Stomach smooth muscle (tissue), 2 donors: Measurements from ENCODE around the gene PPP1R26.

ENCODE experiments used
- H3K27ac ChIP-seq: one replicate; pipeline ENCODE4 v1.7.0; 2013; ENCODE audit warnings: mild to moderate bottlenecking, low read length, inconsistent platforms
- H3K27me3 ChIP-seq, 2 donors: one replicate each; pipeline ENCODE4 v1.7.0; 2013; ENCODE audit warnings: low read length in 2 of 2; ENCODE audit not compliant: insufficient read depth in 2 of 2, control insufficient read depth in 1 of 2
- H3K36me3 ChIP-seq, 2 donors: one replicate each; pipeline ENCODE4 v1.7.0; 2013; ENCODE audit warnings: low read length in 2 of 2; ENCODE audit not compliant: control insufficient read depth in 2 of 2, insufficient read depth in 2 of 2
- H3K4me1 ChIP-seq: one replicate; pipeline ENCODE4 v1.7.0; 2013; ENCODE audit warnings: low read length; ENCODE audit not compliant: control insufficient read depth, insufficient read depth
- H3K4me3 ChIP-seq, 2 donors: one replicate each; pipeline ENCODE4 v1.7.0; 2013; ENCODE audit warnings: low read length in 2 of 2
- H3K9ac ChIP-seq, 2 donors: one replicate each; pipeline ENCODE4 v1.7.0; 2013; ENCODE audit warnings: low read length in 2 of 2, mild to moderate bottlenecking in 1 of 2
- H3K9me3 ChIP-seq, 2 donors: one replicate each; pipeline ENCODE4 v1.7.0; 2013; ENCODE audit warnings: low read length in 2 of 2; ENCODE audit not compliant: control insufficient read depth in 2 of 2
- donor health status: healthy.
- donor health status: Pancreatic carcinoma.

The PPP1R26 gene

DNA sequence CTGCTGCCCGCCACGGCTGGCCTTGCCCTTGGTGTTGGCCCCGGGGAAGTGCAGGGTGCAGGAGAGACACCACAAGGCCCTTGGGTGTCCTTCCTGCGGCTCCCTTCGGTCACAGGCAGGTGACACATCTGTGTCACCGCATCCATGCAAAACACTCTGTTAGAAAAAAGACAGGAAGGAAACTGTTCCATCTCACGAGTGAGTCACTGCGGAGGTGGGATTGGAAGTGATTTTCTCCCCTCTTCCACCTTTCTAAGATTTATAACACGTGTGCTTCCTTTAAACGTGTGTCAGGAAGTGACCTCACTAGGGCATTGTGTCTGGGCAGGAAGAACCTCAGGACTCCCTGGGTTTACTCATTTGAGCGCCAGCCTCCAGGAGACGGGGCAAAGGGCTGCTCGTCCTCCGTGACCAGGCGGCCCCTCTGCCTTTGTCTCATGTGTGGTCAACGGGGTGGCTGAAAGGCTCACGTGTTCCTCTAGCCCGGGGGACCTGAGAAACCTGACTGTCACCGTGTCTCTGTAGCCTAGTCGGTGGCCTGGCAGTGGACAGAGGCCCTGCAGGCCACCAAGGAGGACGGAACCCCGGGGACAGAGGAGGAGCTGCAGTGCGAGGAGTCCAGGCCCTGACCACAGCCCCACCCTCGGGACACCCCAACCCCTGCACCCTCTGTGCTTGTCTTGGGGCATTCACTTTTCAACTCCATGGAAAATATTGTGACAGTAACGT is 36.7 kb downstream of the PPP1R26 start:
- H3K9me3 ChIP-seq = no peaks in the 10 kb centered on the region
- H3K4me3 ChIP-seq = no peak overlapping the region
- H3K36me3 ChIP-seq = no peaks in the 10 kb centered on the region
- H3K9ac ChIP-seq = no peak overlapping the region
- H3K4me1 ChIP-seq = no peaks in the 10 kb centered on the region
- peaks cover 0 to 5% of the 10 kb centered on the region in 2 donors for H3K27me3 ChIP-seq
- H3K27ac ChIP-seq = no peak overlapping the region

DNA sequence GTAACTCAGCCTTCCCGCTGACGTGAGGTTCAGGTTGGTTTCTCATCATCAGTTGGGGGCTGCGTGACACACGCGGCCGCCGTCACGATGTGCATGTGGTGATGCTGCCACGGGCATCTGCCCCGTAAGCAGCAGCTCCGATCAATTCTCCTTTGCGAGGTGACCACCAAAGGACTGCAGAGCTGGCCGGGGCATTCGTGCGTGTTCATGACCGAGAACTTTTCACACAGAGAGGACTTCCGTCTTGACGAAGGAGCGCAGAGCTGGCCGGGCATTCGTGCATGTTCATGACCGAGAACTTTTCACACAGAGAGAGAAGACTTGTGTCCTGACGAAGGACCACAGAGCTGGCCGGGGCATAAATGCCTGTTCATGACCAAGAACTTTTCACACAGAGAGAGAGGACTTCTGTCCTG is 37.8 kb downstream of the PPP1R26 start:
- H3K27me3 ChIP-seq = peaks cover 0 to 7% of the 10 kb centered on the region in 2 donors
- no peaks in the 10 kb centered on the region for H3K36me3 ChIP-seq
- H3K4me3 ChIP-seq = no peak overlapping the region
- no peaks in the 10 kb centered on the region for H3K9me3 ChIP-seq
- H3K4me1 ChIP-seq = no peaks in the 10 kb centered on the region
- no peak overlapping the region for H3K9ac ChIP-seq
- H3K27ac ChIP-seq = no peak overlapping the region

DNA sequence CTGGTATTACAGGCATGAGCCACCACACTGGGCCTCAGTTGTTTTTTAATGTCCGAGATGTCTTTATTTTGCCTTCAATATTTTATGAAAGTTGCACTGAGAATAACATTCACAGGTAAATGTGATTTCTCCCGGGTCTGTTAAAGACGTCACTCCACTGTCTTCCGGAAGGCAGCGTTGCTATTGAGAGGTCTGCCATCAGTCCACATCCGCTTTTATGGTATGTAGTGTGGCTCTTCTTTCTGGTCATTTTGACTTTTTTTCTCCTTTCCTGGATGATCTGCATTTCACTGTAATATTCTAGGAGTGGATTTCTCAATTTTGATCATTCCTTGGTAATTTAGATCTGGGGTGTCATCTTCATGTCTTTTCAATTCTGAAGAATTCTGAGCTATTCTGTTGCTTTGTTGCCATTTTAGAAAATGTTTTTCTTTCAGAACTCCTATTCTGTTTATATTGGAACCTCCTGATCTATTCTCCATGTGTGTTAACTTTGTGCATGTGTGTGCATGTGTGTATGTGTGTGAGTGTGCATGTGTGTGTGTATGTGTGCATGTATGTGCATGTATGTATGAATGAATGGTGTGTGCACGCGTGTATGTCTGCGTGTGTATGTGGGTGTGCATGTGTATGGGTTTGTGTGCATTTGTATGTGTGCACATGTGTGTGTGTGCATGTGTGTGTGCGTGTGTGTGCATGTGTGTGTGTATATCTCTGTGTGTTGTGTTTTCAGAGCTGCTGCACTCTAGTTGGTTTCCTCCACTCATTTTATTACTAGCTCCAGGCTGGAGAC is 39.8 kb downstream of the PPP1R26 start:
- peaks cover 0 to 7% of the 10 kb centered on the region in 2 donors for H3K27me3 ChIP-seq

DNA sequence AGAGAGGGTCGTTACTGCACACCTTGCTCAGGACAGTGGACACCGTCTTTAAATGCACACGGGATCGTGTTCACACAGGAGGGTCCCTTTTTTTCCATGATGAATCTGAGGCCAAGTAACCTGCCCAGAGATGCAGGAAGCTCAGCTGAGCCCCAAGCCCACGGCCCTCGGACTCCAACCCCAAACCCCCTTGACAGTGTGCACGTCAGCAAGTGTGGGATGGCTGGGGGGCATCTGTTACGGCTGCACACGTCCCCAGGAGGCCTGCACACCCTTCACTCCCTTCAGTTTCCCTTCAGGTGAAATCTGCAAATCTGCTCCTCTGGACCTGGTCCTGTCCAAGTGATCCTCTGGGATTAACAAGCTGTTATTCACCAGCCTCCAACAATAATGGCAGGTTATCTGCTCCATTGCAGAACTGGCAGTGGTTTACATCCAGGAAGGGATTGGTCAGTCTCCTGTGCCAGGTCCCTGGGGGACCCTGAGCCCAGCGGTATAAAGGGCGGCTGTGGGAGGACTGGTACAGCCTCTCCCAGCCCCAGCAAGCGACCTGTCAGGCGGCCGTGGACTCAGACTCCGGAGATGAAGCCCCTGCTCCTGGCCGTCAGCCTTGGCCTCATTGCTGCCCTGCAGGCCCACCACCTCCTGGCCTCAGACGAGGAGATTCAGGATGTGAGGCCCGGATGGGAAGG is 41.5 kb downstream of the PPP1R26 start, which contains the start of gene LCN1:
Gene LCN1 (plus strand): TSS at position 525 of the 692 bp plus-strand sequence. CDS start 58 bp downstream, at position 583.
- Histone ChIP-seq H3K27me3 (peaks cover 0 to 7% of the 10 kb centered on the region in 2 donors), H3K4me1 (no peaks in the 10 kb centered on the region), H3K36me3 (no peaks in the 10 kb centered on the region), H3K4me3 (no peak within 1 kb of the TSS), H3K9ac (no peak within 1 kb of the TSS), H3K9me3 (no peaks in the 10 kb centered on the region), H3K27ac (no peak within 1 kb of the TSS)

More for the DNA sequence above, 39.8 kb downstream of the PPP1R26 start:
- Histone ChIP-seq H3K4me3 (no peak overlapping the region), H3K4me1 (no peaks in the 10 kb centered on the region), H3K36me3 (no peaks in the 10 kb centered on the region), H3K9ac (no peak overlapping the region), H3K9me3 (no peaks in the 10 kb centered on the region), H3K27ac (no peak overlapping the region)

DNA sequence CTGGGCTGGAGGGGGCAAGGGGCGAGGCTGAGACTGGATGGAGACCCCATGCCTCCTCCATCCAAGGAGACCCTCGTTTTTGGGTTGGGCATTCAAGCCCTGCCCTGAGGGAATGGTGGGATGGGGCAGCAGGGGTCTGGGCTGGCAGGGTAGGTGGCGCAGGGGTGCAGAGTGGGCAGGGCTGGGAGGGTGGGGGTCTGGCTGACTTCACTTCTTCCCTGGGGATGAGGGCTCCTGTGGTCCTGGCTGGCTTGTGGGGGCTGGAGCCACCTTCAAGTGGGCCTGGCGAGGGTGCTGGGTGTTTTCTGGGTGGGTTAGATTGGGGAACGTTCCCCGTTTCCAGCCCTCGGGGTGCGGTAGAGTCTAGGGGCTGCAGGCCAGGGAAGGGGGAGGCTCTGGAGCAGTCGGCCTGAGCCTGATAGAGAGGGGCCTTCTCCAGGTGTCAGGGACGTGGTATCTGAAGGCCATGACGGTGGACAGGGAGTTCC is 42.1 kb downstream of the PPP1R26 start:
- peaks cover 0 to 7% of the 10 kb centered on the region in 2 donors for H3K27me3 ChIP-seq
- H3K36me3 ChIP-seq = no peaks in the 10 kb centered on the region
- no peaks in the 10 kb centered on the region for H3K4me1 ChIP-seq
- no peak overlapping the region for H3K27ac ChIP-seq
- no peak overlapping the region for H3K4me3 ChIP-seq
- H3K9me3 ChIP-seq = no peaks in the 10 kb centered on the region
- H3K9ac ChIP-seq = no peak overlapping the region

DNA sequence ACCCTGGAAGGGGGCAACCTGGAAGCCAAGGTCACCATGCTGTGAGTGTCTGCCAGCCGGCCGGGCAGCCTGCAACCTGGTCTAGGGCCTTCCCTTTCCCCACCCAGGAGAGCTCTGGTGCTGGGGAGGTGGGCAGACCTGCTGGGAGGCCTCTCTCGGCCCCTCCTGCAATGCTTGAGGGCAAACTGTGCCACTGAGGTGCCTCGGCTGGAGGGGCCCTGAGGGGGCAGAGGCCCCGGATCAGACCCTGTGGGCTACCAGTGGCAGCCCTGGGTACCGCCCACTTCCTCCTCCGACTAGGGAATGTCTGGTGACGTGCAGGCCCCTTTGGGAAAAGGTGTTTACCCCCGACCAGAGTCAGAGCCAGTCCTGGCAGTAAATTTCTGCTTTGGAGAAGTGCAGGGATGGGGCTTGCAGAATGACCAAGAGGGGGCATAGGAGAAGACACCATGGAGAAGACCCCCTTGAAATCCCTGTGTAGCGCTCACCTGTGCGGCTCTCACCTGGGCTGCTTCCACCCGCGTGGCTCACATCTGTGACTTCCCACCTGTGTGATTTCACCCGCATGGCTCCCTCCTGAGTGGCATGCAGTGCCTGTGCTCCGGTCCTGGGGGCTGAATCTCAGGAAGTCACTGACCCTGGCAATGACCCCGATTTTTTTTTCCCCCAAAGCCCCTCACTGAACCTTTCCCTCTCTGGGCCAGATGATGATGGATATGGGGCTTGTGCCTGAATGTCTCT is 42.7 kb downstream of the PPP1R26 start:
- no peaks in the 10 kb centered on the region for H3K4me1 ChIP-seq
- H3K9ac ChIP-seq = no peak overlapping the region
- peaks cover 0 to 11% of the 10 kb centered on the region in 2 donors for H3K27me3 ChIP-seq
- H3K27ac ChIP-seq = no peak overlapping the region
- H3K9me3 ChIP-seq = no peaks in the 10 kb centered on the region
- no peaks in the 10 kb centered on the region for H3K36me3 ChIP-seq
- no peak overlapping the region for H3K4me3 ChIP-seq

DNA sequence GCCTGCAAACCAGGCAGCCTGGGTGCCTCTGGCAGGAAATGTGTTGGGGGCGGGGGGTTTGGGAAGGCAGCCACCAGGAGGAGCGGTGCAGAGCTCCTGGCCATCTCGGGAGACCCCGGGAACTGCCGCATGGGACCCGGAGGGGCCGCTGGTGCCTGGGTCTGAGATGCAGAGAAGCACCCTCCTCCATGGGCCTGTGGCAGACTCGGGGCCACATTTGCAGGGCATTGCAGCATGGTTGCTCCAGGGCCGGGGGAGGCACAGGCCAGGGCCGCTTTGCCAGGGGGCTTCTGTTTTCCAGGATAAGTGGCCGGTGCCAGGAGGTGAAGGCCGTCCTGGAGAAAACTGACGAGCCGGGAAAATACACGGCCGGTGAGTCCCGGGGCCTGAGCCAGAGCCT is 43.3 kb downstream of the PPP1R26 start:
- Histone ChIP-seq H3K9ac (no peak overlapping the region), H3K27me3 (peaks cover 0 to 11% of the 10 kb centered on the region in 2 donors), H3K9me3 (no peaks in the 10 kb centered on the region), H3K36me3 (no peaks in the 10 kb centered on the region), H3K4me1 (no peaks in the 10 kb centered on the region), H3K4me3 (no peak overlapping the region), H3K27ac (no peak overlapping the region)

DNA sequence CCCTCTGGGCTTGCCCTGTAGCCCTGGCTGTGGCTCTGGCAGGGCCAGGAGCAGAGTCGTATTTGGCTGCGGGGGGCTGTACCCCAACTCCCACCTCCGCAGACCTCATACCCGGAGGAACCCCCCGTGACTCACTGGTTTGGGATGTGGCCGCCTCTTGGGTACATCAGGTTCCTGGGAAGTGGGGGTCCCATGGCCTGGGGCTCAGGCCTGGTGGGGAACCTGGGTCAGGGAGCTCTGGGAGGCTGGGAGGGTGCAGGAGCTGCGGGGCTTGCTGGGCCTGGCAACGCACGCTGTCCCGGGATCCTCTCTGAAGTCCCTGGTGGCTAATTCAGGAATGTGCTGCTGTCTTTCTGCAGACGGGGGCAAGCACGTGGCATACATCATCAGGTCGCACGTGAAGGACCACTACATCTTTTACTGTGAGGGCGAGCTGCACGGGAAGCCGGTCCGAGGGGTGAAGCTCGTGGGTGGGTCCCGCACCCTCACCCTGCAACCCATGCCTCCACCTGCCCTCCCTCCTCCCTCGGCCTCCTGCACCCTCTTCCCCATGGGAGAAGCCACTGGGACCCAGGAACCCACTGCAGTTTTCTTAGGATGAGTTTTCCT is 44.0 kb downstream of the PPP1R26 start:
- H3K27me3 ChIP-seq = peaks cover 0 to 11% of the 10 kb centered on the region in 2 donors
- no peak overlapping the region for H3K27ac ChIP-seq

DNA sequence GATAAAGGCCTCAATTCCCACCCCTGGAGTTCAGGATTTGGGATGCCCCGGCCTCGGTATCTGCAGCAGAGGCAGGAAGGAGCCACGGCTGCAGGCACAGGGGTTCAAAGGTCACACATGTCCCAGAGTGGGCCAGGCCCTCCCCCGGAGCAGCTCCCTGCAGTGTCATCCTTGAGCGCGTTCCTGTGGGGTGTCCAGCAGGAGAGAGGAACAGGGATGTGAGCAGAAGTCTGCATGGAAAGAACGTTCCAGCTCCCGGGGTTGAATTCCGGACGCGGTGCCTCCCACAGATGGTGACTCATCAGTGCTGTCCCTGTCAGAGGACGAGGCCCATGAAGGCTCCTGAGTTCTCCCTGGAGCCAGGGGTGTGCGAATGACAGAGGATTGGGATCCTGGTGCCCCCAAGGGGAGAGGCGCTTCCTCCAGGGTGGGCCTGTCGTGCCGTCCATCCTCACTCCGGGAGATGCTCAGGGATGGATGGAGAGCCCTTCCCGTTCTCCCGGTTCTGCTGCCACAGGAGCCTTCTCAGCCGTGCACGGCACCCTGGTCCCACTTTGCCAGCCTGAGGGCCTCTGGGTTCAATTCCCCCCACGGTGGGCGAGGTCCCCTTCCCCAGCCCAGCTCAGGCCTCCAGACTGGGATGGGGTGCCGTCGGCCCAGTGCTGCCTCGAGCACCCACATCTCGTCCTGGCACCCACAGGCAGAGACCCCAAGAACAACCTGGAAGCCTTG is 44.7 kb downstream of the PPP1R26 start:
- no peak overlapping the region for H3K4me3 ChIP-seq
- H3K27ac ChIP-seq = no peak overlapping the region
- H3K9ac ChIP-seq = no peak overlapping the region
- H3K36me3 ChIP-seq = no peaks in the 10 kb centered on the region
- H3K9me3 ChIP-seq = no peaks in the 10 kb centered on the region
- no peaks in the 10 kb centered on the region for H3K4me1 ChIP-seq
- peaks cover 0 to 11% of the 10 kb centered on the region in 2 donors for H3K27me3 ChIP-seq

More for the DNA sequence above, 44.0 kb downstream of the PPP1R26 start:
- H3K36me3 ChIP-seq = no peaks in the 10 kb centered on the region
- H3K9me3 ChIP-seq = no peaks in the 10 kb centered on the region
- no peak overlapping the region for H3K4me3 ChIP-seq
- H3K4me1 ChIP-seq = no peaks in the 10 kb centered on the region
- no peak overlapping the region for H3K9ac ChIP-seq
